Epithelial cell of esophagus (primary cell): ENCODE measurements around the gene CCDC92.
A peak's percentile ranks its signal among the peaks of the same experiment; 100 is the strongest.

ENCODE experiments used
- DNase-seq: peaks from one replicate; pipeline ENCODE4 v3.0.0; 2010; ENCODE audit warnings: low read depth
- H3K4me3 ChIP-seq: 2 replicates; pipeline ENCODE4 v1.5.1; 2011; ENCODE audit warnings: mild to moderate bottlenecking, low read length, control low read depth
- TF ChIP-seq, protein P1 (sequence below): IDR thresholded peaks from 2 replicates; pipeline ENCODE4 v1.5.1; 2011; ENCODE audit warnings: low read depth, mild to moderate bottlenecking, low read length, control low read depth, inconsistent platforms; ENCODE audit not compliant: insufficient read depth; ENCODE audit errors: missing control alignments

The CCDC92 gene

GRCh38 chr12:123941000-123941399 is 31.6 kb downstream of the CCDC92 start:
- TF ChIP-seq, protein P1, sequence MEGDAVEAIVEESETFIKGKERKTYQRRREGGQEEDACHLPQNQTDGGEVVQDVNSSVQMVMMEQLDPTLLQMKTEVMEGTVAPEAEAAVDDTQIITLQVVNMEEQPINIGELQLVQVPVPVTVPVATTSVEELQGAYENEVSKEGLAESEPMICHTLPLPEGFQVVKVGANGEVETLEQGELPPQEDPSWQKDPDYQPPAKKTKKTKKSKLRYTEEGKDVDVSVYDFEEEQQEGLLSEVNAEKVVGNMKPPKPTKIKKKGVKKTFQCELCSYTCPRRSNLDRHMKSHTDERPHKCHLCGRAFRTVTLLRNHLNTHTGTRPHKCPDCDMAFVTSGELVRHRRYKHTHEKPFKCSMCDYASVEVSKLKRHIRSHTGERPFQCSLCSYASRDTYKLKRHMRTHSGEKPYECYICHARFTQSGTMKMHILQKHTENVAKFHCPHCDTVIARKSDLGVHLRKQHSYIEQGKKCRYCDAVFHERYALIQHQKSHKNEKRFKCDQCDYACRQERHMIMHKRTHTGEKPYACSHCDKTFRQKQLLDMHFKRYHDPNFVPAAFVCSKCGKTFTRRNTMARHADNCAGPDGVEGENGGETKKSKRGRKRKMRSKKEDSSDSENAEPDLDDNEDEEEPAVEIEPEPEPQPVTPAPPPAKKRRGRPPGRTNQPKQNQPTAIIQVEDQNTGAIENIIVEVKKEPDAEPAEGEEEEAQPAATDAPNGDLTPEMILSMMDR: no peak
- H3K4me3 ChIP-seq: no peak overlapping the region
- no peak for DNase-seq

DNA sequence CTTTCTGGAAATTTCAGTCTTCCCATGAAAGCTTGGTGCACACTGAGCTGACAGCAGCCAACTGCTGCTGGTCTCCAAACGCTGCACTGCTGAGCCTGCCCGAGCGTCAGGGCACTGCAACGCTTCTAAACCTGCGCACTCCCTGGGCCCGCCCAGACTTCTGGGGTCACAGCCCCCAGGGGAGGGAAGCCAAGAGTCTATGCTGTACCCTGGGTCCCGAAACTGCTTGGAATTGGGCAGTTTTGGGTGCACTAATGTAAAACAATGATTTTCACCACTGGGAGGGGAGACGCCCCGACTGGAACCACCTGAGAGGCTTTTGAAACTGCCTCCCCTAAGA is 32.0 kb downstream of the CCDC92 start:
- DNase-seq: no peak
- TF ChIP-seq, protein P1: no peak
- H3K4me3 ChIP-seq: no peak overlapping the region

GRCh38 chr12:123939716-123940626 is 32.7 kb downstream of the CCDC92 start:
- no peak for DNase-seq
- TF ChIP-seq, protein P1: no peak
- H3K4me3 ChIP-seq: no peak overlapping the region

DNA sequence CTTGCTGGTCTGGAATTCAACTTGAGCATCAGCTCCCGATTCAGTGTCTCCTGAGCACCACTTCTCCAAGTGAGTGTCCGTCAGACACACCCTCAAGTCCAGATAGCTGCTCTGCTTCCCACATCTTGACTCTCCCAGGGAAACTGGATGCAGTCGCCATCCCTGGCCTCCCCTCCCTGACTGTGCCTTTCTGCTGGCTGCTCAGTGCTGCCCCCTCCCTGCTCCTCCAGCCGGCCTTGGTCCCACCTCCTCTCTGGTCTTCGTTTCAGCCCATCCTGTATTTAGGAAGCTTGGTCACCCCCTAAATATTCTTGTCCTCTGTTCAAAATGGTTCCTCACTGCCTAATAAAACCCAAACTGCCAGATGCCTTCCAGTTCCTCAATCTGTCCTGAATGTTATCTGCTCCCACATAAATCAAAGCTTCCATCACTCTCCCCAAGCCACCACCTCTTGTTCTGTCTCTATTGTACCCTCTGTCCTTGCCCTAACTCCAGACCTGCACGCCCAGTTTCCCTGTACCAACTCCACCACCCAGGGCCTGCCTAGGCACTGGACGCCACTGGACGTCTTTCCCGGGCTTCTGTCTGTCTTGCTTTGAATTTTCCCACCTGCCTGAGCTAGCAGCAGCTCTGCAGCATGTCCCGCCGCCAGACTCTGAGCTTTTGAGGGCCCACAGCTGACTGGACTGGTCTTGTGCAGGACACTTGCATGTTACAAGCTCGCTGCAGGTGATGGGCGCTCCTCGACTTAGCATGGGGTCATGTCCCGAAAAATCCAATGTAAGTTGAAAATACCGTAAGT is 33.8 kb downstream of the CCDC92 start:
- no peak for DNase-seq
- H3K4me3 ChIP-seq: no peak overlapping the region

GRCh38 chr12:123937707-123938591 is 34.7 kb downstream of the CCDC92 start:
- DNase-seq: no peak
- no peak overlapping the region for H3K4me3 ChIP-seq
- TF ChIP-seq, protein P1: no peak

More for the DNA sequence above, 33.8 kb downstream of the CCDC92 start:
- TF ChIP-seq, protein P1: peak; percentile 11

- no peak for DNase-seq
- no peak overlapping the region for H3K4me3 ChIP-seq
- TF ChIP-seq, protein P1: no peak
Measured at GRCh38 chr12:123936956-123937706, 35.5 kb downstream of the CCDC92 start.
